ENCODE data around the gene WWTR1.

- TF ChIP-seq POLR2A (IDR thresholded peaks at IDR 0.05; ENCODE audit: low read depth, low read length) = no peak
- no peak for TF ChIP-seq POLR2AphosphoS5 (IDR thresholded peaks at IDR 0.05; ENCODE audit: low read depth, low read length)
- no peak for TF ChIP-seq TAF1 (IDR thresholded peaks at IDR 0.05; ENCODE audit: borderline replicate concordance, low read depth, low read length)
Observed at GRCh38 chr3:149643963-149644362, 13.9 kb downstream of the WWTR1 start.

Data from GM12892 (cell line).